ENCODE data around the gene USP48. TPM values are rescaled to one million over a fixed set of nuclear protein-coding genes. Genes with fewer than 3 reads are reported as not detected.

Gene USP48
- total and polyA plus RNA-seq, 10 of the 15 experiments (the other 5 are each of a cell fraction or from before 2014, with no cell fraction given): 21.2 to 115 (median 75.5) TPM

- H3K36me3 ChIP-seq (ENCODE audit: control insufficient read depth in 2 of 2, insufficient read depth in 2 of 2, low read length in 1 of 2): peaks cover 1 to 8% of the 10 kb centered on the region in 2 experiments; a peak in 3 of 4 replicates
- DNase-seq (ENCODE audit: low read depth, low spot score): no peak
- H2AFZ ChIP-seq (ENCODE audit: control insufficient read depth, low read depth, low read length): no peak overlapping the region
- H3K4me2 ChIP-seq (ENCODE audit: control insufficient read depth, insufficient read depth): peak overlapping the region; percentile 52; the same call in 1 of the 2 replicates
- ChIA-PET POLR2A (interaction anchor here (7.0 to 7.7 kb wide), 2 partner anchors 9 to 16 kb away, joined by 102 to 107 read pairs; partner anchors contain the start of gene USP48), SMC1A (ENCODE audit: uncharacterized antibody, unreplicated experiment) (interaction anchor here (8.2 to 9.1 kb wide), 2 partner anchors 10 to 17 kb away, joined by 100 to 121 read pairs; partner anchors contain the start of gene USP48), CTCF (interaction anchor here (2.0 kb wide), 1 partner anchor 16 kb away, joined by 7 read pairs; the partner anchor contains the start of gene USP48), RAD21 (ENCODE audit: unreplicated experiment) (interaction anchor here (1.1 kb wide), 1 partner anchor 9 kb away, joined by 6 read pairs; no protein-coding TSS in a partner anchor)
- H3K4me1 ChIP-seq (ENCODE audit: control insufficient read depth, insufficient read depth, low read length): peaks cover 69% of the 10 kb centered on the region
- H3K27ac ChIP-seq (ENCODE audit: control insufficient read depth, insufficient read depth): peak overlapping the region; percentile 47
- BruUV-seq (replicated peaks): no TSS peak
- 0 out of 2 replicates have a peak, but pooled peaks have one; percentile 17 for TF ChIP-seq SPI1 (IDR thresholded peaks at IDR 0.05; ENCODE audit: borderline replicate concordance, insufficient read depth, low read depth, low read length)
- no peak for TF ChIP-seq ELK1 (IDR thresholded peaks at IDR 0.05; ENCODE audit: low read depth, low read length)
- WGBS (ENCODE audit: insufficient coverage, insufficient replicate concordance, low lambda C conversion rate, missing lambda C conversion rate): 72% methylated on average over 4 of the region's 4 CpGs
- in situ Hi-C loops (cut with MboI): no loop called here
- no peak overlapping the region for H3K4me3 ChIP-seq
- no peaks in the 10 kb centered on the region; the same call in 1 of the 3 replicates for H3K9me3 ChIP-seq (replicated peaks; ENCODE audit: control insufficient read depth, insufficient read depth, low read length)
- H3K27me3 ChIP-seq (replicated peaks in 1 of 2; ENCODE audit: control insufficient read depth in 2 of 2, insufficient read depth in 2 of 2, low read length in 1 of 2): no peaks in the 10 kb centered on the region
- H4K20me1 ChIP-seq (ENCODE audit: control insufficient read depth, insufficient read depth): no peaks in the 10 kb centered on the region
- intact Hi-C loops (cut with micrococcal nuclease; ENCODE audit: unreplicated experiment): no loop called here
- FAIRE-seq: no peak
- peaks cover 96% of the 10 kb centered on the region for H3K79me2 ChIP-seq (ENCODE audit: control insufficient read depth, insufficient read depth, low read length)
- no peak overlapping the region for H3K9ac ChIP-seq (ENCODE audit: control insufficient read depth, insufficient read depth, low read length)
- peak; percentile 8 for ATAC-seq
Measured at GRCh38 chr1:21766210-21766609, 16.7 kb downstream of the USP48 start.

Measured in GM12878 (cell line).